Measurements from ENCODE around the gene RTP1. TPM values are rescaled to one million over a fixed set of nuclear protein-coding genes. Genes with fewer than 3 reads are reported as not detected.

RTP1 gene
- total RNA-seq, 4 donors from 2014 or later, result not detected

DNA sequence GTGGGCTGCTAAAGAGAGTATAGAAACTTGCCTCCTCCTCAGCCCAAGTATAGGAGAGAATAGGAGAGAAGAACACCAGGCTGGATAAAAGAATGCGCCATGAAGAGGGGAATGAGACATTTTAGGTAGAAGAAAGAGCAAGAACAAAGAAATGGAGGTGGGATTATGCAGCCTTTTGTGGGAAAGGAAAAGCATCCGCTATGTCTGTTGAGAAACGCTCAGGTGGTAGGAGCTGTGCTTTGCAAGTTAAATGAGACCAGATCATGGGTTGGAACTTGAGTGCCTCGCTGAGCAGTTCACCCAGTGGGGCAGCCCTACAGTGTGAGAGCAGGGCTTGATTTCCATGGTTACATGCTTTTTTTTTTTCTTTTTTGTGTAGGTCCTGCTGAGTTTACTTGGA is 11.5 kb upstream of the RTP1 start:
- ATAC-seq (ENCODE audit: low FRiP score), result no peak
- DNase-seq (ENCODE audit: low spot score), result no peak
- TF ChIP-seq, protein P1, sequence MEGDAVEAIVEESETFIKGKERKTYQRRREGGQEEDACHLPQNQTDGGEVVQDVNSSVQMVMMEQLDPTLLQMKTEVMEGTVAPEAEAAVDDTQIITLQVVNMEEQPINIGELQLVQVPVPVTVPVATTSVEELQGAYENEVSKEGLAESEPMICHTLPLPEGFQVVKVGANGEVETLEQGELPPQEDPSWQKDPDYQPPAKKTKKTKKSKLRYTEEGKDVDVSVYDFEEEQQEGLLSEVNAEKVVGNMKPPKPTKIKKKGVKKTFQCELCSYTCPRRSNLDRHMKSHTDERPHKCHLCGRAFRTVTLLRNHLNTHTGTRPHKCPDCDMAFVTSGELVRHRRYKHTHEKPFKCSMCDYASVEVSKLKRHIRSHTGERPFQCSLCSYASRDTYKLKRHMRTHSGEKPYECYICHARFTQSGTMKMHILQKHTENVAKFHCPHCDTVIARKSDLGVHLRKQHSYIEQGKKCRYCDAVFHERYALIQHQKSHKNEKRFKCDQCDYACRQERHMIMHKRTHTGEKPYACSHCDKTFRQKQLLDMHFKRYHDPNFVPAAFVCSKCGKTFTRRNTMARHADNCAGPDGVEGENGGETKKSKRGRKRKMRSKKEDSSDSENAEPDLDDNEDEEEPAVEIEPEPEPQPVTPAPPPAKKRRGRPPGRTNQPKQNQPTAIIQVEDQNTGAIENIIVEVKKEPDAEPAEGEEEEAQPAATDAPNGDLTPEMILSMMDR (IDR thresholded peaks at IDR 0.05), result no peak

DNA sequence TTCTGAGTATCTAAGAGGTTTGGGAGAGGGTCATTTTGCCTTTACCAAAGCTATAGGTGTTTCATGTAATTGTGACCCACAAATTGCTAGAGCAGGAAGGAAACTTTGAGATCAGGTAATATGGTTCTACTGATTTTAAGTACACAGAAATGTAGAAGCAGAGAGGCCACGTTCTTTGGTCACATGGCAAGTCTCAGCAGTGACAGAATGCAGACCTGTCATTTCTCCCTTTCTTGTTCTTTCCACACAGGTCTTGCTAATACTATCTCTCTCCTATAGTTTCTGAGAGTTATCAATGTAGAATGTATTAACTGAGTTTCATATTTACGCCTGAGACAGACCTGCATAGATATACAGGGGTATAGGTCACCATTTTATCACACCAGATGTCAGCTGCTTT is 10.9 kb upstream of the RTP1 start:
- ATAC-seq (ENCODE audit: low FRiP score) (no peak), DNase-seq (ENCODE audit: low spot score) (no peak)
- TF ChIP-seq, protein P1 (IDR thresholded peaks at IDR 0.05), result no peak

DNA sequence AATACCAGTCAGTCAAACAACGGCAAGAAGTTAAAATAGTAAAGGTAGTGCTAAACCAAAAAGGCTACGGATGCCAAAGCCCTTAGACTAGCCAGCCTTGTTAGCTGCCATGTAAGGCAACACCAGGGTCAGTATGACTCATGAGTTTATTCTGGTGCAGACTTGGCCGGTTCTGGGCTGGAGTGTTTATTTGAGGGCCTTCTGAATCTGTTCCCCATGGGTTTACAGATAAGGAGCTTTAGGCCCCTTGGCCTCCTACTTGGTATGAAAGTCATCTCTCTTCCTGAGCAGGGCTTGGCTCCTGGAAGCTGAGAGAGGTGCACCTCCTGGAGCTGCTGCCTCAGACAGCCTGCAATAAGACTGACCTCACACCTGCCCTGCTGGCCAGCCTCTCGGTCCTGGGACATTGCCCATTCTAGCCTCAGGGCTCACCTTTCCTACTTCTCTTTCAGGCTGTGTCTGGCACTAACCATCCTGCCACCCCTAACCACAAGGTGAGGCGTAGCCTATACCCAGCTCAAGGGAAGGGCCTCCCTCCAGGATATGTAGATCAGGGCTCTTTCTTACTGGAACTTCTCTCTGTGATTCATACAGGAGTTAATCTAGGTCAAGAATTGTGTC is 10.4 kb upstream of the RTP1 start:
- no peak for DNase-seq (ENCODE audit: low spot score)
- peak; percentile 70 for ATAC-seq (ENCODE audit: low FRiP score)
- TF ChIP-seq, protein P1 (IDR thresholded peaks at IDR 0.05), result no peak

DNA sequence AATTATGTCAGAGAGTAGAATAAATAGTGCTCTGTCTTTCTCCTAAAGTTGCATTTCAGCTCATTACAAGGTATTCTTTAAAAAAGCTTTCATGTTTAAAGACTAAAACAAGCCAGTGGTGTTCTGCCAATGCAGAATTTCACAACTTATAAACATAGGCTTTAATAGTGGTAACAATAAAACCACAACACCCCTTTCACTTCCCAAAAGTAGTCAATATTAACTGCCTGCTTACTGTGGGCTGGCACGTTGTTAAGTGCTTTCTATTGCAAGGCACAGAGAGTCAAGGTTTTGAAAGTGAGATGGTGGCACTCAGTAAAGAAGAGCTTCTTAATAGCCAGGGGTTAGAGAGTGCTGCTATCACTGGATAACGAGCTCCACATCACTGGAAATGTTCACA is 8.4 kb upstream of the RTP1 start:
- no peak for ATAC-seq (ENCODE audit: low FRiP score)
- TF ChIP-seq, protein P1 (IDR thresholded peaks at IDR 0.05), result no peak

DNA sequence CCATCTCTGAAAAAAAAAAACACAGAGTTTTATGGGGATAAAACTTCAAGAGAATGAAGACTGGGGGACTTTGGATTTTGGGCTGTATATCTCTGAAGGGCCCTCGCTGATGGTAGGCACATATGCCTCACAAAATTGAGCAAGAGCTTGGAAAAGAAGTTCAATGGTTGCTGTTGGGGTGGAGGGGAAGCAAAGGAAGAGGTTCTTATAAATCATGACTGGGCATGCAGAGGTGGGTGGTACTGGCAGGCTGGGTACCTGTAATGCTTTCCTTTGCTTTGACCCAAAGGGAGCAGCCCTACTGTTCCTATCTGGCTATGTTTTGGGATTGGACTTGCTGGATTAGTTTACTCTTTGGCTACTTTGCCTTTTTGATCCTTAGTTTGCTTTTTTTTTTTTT is 6.0 kb upstream of the RTP1 start:
- TF ChIP-seq, protein P1 (IDR thresholded peaks at IDR 0.05), result no peak
- no peak for ATAC-seq (ENCODE audit: low FRiP score)

More for the DNA sequence above, 8.4 kb upstream of the RTP1 start:
- DNase-seq (ENCODE audit: low spot score), result no peak

DNA sequence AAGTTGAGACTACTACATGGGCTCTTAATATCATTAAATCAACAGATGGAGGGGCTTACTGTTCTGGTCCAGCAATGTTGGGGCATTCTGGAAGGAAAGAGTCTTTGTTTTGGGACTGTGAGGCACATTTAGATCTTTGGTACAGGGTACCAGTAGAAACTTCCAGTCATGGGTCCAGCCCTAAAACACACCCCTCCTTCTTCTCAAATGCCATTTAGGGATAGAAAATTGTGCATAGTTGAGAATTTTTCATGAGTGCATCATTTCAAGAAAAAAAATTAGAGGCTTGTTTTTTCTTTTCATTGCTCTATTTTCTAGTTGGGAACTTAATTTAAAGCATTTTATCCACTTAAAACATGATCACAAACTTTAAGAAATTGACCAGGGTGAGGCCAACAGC is 4.1 kb upstream of the RTP1 start:
- TF ChIP-seq, protein P1 (IDR thresholded peaks at IDR 0.05), result no peak
- DNase-seq (ENCODE audit: low spot score) (no peak), ATAC-seq (ENCODE audit: low FRiP score) (no peak)

More for the DNA sequence above, 6.0 kb upstream of the RTP1 start:
- no peak for DNase-seq (ENCODE audit: low spot score)

DNA sequence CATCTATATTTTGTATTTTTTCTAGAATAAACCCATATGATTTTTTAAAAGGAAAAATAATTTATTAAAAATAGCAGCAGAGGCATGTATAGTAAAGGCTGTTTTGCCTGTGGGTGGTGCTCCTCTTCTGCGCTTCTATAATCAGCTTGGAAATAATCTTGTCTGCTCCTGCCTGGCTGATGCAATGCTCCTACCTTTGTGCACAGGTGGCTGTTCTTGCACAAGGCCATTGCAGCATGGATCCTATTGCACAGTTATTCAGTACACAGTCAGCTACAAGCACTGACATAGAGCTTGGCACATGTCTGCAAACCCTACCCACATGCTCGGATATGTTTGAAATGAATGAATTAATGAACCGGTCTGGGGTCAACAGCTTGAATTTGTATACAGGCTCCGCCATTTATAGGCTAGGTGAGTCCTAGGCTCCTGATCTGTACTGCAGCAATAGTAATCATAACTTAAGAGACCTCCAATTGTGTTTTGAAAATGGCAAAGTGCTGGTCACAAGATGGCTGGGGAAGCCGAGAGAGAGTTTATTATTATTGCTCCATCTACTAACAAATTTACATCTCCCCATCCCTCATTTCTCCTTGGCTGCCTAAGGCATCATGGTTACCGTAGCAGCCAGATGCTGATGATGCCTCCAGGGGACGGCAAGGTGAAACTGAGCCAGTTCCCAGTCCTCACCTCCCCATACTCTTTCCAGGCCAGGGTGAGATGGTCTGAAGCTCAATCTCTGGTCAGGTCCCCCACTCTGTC is 532 bp upstream of the RTP1 start:
- DNase-seq (ENCODE audit: low spot score) (no peak), ATAC-seq (ENCODE audit: low FRiP score) (no peak)
- TF ChIP-seq, protein P1 (IDR thresholded peaks at IDR 0.05), result no peak
